GM18870 (cell line): ENCODE results near the gene SLC39A11.
"Not testable (repeated sequence)": the region's sequence is repeated elsewhere in the genome, so short reads cannot be mapped to it uniquely, and the experiment has no call there.

Experiments used
- ATAC-seq: cut with Tn5 transposase; IDR thresholded peaks from one replicate; pipeline ENCODE4 v1.9.1; 2021; ENCODE audit warnings: moderate library complexity; ENCODE audit not compliant: unreplicated experiment

SLC39A11 gene

GRCh38 chr17:73092523-73093135, at the start of gene SLC39A11:
TSS of gene SLC39A11 (minus strand) at chr17:73092688. CDS start at chr17:73088764, 3,924 bp downstream.
- peak; percentile 98 for ATAC-seq

DNA sequence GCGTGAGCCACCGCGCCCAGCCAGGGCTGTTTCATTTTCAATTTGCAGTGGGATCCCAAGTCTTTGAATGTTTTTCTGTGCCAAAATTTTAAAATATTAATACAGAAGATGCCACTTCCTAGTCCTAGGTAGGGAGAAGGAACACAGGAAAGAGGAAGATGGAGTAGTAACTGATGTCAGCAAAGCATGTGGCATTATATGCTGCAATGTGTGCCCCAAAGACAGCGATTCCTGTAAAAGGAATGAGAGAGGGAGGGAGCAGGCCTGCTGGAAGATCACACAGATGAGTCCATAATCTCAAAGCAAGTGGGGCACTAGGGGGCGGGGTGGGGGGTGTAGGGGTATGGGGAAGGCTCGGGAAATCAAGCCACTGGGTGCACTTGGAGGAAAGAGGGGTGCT, 48.9 kb upstream of the SLC39A11 start:
- ATAC-seq: no peak

DNA sequence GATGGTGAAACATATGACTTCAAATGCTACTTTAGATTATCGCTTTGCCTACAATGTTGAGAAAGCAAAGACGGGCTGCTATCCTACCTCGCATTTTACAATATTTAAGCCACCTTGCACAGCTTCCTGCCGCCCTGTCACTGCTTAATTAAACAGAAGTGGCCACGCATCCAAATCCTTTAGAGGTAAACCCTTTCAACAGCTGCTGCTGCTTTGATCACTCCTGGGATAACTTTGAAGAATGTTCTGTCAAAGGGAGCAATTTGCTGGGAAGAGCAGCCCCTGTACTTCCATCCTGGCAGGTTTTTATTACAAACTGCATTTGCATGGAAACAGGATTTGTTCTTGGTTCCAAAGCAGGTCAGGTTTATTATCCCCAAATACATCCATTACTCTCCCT, 48.1 kb upstream of the SLC39A11 start:
- ATAC-seq: no peak

- ATAC-seq: no peak
Observed at GRCh38 chr17:73139296-73139695, 46.8 kb upstream of the SLC39A11 start.

DNA sequence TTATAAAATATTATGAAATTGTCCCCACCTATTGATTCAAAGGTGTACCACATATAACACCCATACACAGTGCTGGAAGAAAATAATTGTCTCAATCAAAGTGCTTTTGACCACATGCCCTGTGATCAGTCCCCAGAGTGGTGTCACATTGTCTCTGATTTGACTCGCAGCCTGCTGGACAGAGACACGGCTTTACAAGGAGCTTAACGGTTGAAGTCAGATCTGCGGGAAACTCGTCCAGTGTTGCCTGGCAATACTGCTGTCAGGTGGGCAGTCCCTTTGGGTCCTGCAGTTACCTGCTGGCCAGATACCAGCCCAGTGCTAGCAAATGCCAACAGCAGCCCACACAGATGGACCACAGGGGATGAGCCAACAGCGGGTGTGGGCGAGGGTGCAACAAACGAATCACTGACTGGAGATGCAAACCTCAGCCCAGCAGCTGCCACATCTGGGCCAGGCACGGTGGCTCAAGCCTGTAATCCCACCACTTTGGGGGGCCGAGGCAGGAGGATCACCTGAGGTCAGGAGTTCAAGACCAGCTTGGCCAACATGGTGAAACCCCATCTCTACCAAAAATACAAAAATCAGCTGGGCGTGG, 46.2 kb upstream of the SLC39A11 start:
- ATAC-seq: no peak

DNA sequence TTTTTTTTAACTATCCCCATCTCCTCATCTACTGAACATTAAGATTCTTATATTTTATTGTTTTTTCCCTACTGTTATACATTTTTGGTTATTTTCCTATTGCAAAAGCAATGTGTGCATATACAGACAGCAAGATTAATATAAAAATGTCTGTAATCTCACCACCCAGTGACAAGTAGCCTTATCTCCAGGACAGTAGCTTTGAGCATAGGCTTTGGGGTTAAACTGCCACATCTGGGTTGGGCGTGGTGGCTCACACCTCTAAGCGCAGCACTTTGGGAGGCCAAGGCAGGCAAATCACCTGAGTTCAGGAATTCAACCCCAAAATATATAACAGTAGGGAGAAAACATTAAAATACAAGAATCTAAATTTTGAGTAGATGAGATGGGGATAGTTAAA, 44.9 kb upstream of the SLC39A11 start:
- ATAC-seq: no peak

- ATAC-seq: no peak
Observed at GRCh38 chr17:73135766-73136165, 43.3 kb upstream of the SLC39A11 start.

DNA sequence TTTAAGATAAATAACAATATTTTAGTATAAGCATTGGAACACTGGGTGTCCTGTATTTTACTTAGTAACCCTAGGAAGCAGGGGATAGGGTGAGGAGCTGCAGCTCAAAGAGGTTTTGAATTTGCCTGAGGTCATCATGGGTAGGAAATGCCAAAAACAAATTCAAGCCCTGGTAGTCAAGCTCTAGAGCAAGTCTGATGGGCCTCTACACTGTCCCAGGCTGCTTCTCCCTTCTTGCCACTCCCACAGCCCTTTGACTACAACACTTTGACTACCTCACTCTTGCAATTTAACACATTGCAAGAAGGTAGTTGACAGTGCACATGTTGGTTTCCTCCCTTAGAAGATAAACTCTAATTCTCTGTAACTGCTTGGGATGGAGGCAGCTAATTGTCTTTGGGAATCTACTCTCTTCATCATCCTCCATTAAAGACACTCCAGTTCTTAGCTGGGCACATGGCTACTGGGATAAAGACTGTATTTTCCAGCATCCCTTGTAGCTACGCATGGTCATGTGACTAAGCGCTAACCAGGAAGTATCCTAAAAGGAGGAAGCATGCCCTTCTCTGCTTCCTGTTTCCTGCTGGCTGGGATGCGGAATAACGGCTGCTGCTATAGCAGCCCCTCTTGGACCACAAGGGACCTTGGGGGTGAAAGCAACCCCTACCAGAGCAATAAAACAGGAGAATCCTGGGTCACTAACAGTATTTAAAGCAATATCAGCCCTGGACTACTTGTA, 41.6 kb upstream of the SLC39A11 start:
- no peak for ATAC-seq

DNA sequence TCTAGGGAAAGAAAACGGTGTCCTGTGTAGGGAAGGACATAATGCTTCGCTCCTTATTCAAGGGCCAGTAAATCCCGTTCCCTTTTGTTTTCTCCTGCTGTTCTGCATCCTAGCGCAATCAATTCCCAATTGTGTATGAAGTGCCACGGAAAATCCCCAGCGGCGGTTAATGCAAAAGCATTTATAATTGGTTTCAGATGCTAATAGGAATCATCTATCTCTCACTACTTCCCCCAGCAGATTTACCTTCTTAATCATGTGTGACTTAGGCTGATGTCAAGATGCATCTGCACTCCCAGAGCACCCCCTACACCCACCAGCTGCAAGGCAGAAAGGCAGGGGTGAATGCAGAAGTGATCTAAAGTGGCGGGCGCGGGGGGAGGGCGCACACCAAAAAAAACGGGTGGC, 39.6 kb upstream of the SLC39A11 start:
- no peak for ATAC-seq

DNA sequence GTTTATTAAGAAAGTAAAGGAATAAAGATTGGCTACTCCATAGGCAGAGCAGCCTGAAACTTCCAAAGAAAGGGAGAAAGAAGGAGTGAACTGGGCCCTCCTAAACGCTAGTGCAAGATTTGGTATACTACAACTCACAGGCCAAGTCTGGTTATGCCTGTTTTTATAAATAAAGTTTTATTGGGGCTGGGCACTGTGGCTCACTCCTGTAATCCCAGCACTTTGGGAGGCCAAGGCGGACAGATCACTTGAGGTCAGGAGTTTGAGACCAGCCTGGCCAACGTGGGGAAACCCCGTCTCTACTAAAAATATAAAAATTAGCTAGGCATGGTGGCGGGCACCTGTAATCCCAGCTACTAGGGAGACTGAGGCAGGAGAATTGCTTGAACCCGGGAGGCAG, 39.0 kb upstream of the SLC39A11 start:
- not testable (repeated sequence) for ATAC-seq

- ATAC-seq: no peak
Observed at GRCh38 chr17:73130977-73131376, 38.5 kb upstream of the SLC39A11 start.

GRCh38 chr17:73128496-73128895, 36.0 kb upstream of the SLC39A11 start:
- ATAC-seq: no peak

- no peak for ATAC-seq
Observed at GRCh38 chr17:73126716-73127473, 34.4 kb upstream of the SLC39A11 start.

DNA sequence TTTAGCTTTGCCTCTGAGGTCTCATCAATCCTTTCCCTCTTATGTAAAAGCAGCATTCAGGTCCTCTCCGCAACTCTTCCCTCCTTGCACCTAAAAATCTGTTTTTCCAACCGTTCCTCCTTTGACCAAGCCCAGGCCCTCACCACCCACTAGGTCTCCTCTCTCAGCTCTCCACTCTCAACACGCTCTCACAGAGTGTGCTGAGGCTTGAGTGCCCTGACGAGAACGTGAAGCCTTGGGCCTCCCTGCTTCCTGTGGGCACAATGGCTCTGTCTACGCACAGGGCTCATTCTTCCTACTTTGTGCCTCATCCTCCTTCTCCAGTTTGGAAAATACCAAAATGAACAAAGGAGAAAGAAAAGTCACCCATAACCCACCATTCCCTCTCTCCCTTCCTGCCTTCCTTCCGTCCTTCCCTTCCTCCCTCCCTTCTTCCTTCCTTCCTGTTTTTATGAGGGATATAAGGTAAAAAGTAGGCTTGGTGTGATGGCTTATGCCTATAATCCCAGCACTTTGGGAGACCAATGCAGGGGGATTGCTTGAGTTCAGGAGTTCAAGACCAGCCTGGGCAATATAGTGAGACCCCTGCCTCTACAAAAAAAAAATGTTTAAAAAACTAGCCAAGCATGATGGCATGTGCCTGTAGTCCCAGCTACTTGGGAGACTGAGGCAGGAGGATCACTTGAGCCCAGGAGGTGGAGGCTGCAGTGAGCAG, 31.3 kb upstream of the SLC39A11 start:
- no peak for ATAC-seq

DNA sequence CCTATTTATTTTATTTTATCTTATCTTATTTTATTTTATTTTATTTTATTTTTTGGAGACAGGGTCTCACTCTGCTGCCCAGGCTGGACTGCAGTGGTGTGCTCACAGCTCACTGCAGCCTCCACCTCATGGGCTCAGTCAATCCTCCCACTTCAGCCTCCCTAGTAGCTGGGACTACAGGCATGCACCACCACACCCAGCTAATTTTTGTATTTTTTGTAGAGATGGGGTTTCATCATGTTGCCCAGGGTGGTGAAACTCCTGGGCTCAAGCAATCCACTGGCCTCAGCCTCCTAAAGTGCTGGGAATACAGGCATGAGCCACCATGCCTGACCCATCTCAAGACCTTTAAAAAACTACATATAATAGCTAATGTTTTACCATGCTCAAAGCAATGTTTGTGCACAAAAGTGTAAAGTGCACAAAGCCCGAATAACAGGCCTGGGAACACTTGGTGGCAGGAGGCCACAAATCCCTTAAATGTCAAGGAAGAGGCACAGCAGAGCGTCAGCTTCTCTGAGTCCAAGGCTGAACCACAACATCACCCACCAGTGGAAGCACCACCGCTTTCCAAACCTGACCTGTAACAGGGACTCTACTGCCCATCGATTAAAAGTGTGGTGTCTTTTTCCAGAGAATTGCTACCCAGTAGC, 30.6 kb upstream of the SLC39A11 start:
- ATAC-seq: no peak

GRCh38 chr17:73121506-73121905, 29.0 kb upstream of the SLC39A11 start:
- ATAC-seq: no peak

DNA sequence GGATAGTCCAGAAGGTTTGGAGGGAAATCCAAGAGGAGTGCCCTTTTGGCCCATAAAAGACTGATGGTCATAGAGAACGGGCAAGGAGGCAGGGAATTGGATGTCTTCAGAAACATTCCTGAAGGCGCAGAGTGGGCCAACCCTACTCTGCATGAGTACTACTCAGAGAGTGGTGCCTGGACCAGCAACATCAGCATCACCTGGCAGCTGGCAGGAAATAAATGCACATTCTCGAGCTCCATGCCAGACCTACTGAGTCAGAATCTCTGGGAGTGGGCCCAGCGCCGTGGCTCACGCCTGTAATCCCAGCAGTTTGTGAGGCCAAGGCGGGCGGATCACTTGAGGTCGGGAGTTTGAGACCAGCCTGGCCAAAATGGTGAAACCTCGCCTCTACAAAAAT, 27.1 kb upstream of the SLC39A11 start:
- no peak for ATAC-seq

DNA sequence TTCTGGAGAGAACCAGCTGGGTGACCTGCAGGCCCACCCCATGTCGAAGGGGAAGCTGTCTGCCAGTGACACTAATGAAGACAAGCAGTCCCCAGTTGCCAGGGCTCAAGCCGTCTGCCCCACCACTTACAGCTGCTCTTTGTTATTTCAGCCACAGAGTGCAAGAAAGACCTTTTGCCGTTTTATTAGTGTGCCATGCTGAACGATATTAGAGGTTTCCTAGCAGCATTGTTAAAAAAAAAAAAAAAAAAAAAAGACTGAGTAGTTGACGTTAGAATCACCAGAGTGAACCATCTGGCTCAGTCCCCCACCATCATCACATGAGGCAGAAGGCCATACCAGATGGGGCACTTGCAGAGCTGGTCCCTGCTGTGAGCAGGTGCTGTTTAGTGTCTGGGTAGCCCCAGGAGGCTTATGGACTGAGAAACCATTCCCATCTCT, 26.5 kb upstream of the SLC39A11 start:
- ATAC-seq: no peak

DNA sequence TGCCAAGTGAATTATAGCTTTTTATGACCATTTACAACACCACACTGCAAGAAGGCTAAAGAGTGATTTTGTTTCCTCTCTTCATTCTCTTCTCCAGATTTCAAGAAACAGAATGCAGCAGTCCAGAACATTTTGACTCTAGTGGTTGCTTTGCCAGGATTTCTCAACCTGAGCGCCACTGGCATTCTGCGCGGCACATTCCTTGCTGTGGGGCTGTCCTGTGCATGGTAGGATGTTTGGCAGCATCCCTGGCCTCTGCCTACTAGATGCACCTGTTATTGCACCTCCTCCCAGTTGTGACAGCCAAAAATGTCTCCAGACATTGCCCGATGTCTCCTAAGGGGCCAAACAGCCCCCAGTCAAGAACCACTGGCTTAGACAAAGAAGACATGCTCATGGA, 25.7 kb upstream of the SLC39A11 start:
- ATAC-seq: no peak

GRCh38 chr17:73112246-73112645, 19.8 kb upstream of the SLC39A11 start:
- ATAC-seq: no peak
